Astrocyte of the cerebellum (primary cell): ENCODE measurements around the gene NDRG3.

Source experiments
- DNase-seq: peaks from one replicate; pipeline ENCODE4 v3.0.0-alpha.2; 2011; ENCODE audit warnings: low read depth
- H3K4me3 ChIP-seq: 2 replicates; pipeline ENCODE4 v1.5.1; 2011; ENCODE audit warnings: mild to moderate bottlenecking, low read depth, low read length, moderate library complexity
- CTCF ChIP-seq: IDR thresholded peaks from 2 replicates; pipeline ENCODE4 v1.5.1; 2012; ENCODE audit warnings: low read length, low read depth, moderate library complexity, mild to moderate bottlenecking; ENCODE audit errors: missing control alignments
- in situ Hi-C: cut with HindIII; loops from 2 replicates; pipeline ENCODE4 v1.10.0; 2017; ENCODE audit warnings: low sequenced_read_pairs

NDRG3 gene

DNA sequence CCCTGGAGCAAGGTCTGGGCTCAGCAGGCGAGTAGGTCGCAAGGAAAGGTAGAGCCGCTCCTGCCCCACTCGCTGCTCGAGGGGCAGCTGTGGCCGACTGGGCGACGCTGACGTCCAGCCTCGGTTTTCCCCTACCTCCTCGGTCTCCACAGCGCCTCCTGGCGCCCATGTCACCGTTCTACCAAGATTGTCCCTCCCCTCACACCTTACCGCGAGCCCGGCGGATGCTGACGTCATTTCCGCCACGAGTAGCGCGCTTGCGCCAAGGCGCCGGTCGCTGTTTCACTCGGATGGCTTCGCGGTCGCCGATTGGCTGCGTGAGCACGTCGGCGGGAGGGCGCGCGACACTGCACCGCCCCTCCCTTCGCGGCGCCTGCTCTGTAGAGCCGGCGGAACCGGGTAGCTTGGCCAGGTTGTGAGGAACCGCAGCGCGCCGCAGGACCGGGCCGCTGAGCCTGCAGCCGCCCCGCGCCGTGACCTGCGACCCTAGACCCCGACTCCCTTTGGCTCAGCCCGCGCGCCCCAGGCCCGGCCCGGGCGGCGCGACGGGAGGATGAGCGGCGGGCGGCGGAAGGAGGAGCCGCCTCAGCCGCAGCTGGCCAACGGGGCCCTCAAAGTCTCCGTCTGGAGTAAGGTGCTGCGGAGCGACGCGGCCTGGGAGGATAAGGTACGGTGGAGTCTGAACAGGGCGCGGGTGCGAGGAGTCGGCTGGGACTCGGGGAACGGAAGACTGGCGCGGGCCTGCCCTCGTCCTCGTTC, 140.3 kb downstream of the NDRG3 start, which contains the start of gene RAB5IF:
Gene RAB5IF (plus strand): TSS at position 381 of the 759 bp plus-strand sequence. CDS start 173 bp downstream, at position 554.
- DNase-seq: peak; percentile 96
- peak within 1 kb of the TSS; percentile 97 for H3K4me3 ChIP-seq
- in situ Hi-C loops: no loop called here
- TF ChIP-seq CTCF: peak; percentile 87

GRCh38 chr20:36604952-36605398, 140.9 kb downstream of the NDRG3 start:
- DNase-seq: no peak
- TF ChIP-seq CTCF: no peak
- peak overlapping the region; percentile 97 for H3K4me3 ChIP-seq
- in situ Hi-C loops: loop anchor here (5.0 kb wide), 1 partner anchor 53 kb away; no protein-coding TSS in a partner anchor
